ENCODE results near the gene ADGRG1. TPM values are rescaled to one million over a fixed set of nuclear protein-coding genes. Genes with fewer than 3 reads are reported as not detected.

The ADGRG1 gene
- polyA plus RNA-seq, 1 of the 3 experiments (the other 2 are of a cell fraction): 7.4 TPM

GRCh38 chr16:57688487-57688986 lies 60.1 kb downstream of the ADGRG1 start:
- H3K36me3 ChIP-seq (replicated peaks in 1 of 2; ENCODE audit: control insufficient read depth in 1 of 2, insufficient read depth in 2 of 2, low read length in 1 of 2): no peaks in the 10 kb centered on the region
- no peak overlapping the region for H3K4me2 ChIP-seq
- H3K9ac ChIP-seq: no peak overlapping the region
- no peak overlapping the region for H2AFZ ChIP-seq (ENCODE audit: low read depth)
- no peak for TF ChIP-seq FOSL2 (IDR thresholded peaks at IDR 0.05; ENCODE audit: borderline replicate concordance, low read depth)
- no peak for TF ChIP-seq POLR2AphosphoS5 (IDR thresholded peaks at IDR 0.05; ENCODE audit: low read depth, low read length)
- no peak for TF ChIP-seq JUND (IDR thresholded peaks at IDR 0.05)
- TF ChIP-seq TAF1 (IDR thresholded peaks at IDR 0.05; ENCODE audit: borderline replicate concordance, low read depth, low read length): no peak
- TF ChIP-seq USF2 (IDR thresholded peaks at IDR 0.05; ENCODE audit: borderline replicate concordance, low read depth, low read length): no peak
- no peak for TF ChIP-seq GATA2 (CRISPR knock-in tag; IDR thresholded peaks at IDR 0.05)
- no peak for TF ChIP-seq EP300 (IDR thresholded peaks at IDR 0.05; ENCODE audit: borderline replicate concordance in 1 of 2, low read depth in 1 of 2, low read length in 1 of 2)
- no peak overlapping the region for H3K4me3 ChIP-seq (ENCODE audit: low read depth in 2 of 2, low read length in 1 of 2)
- H3K9me2 ChIP-seq: no peaks in the 10 kb centered on the region
- 26% methylated on average over 3 of the region's 4 CpGs for WGBS (ENCODE audit: low lambda C conversion rate)
- H3K27ac ChIP-seq (ENCODE audit: low read depth in 2 of 2, low read length in 1 of 2): no peak overlapping the region
- H3K9me3 ChIP-seq: no peaks in the 10 kb centered on the region
- DNase-seq: no peak
- POLR2A ChIA-PET: no interaction called here
- H4K20me1 ChIP-seq (ENCODE audit: insufficient read depth): no peaks in the 10 kb centered on the region
- no peaks in the 10 kb centered on the region; the same call in 1 of the 2 replicates for H3K27me3 ChIP-seq (ENCODE audit: insufficient read depth)
- H3F3A ChIP-seq (replicated peaks; ENCODE audit: insufficient read depth): no peaks in the 10 kb centered on the region
- H3K4me1 ChIP-seq (ENCODE audit: control insufficient read depth in 1 of 2, insufficient read depth in 2 of 2, low read depth in 1 of 2, low read length in 1 of 2): peaks cover 0 to 8% of the 10 kb centered on the region in 2 experiments; a peak in 1 of 4 replicates
- CTCF ChIA-PET: no interaction called here
- H3K79me2 ChIP-seq (ENCODE audit: insufficient read depth): no peaks in the 10 kb centered on the region

- Histone ChIP-seq H3K9me3 (no peaks in the 10 kb centered on the region), H3K4me2 (no peak overlapping the region), H3K27me3 (ENCODE audit: insufficient read depth) (no peaks in the 10 kb centered on the region; the same call in 1 of the 2 replicates), H4K20me1 (ENCODE audit: insufficient read depth) (no peaks in the 10 kb centered on the region), H3K4me3 (ENCODE audit: low read depth in 2 of 2, low read length in 1 of 2) (no peak overlapping the region), H3K36me3 (replicated peaks in 1 of 2; ENCODE audit: control insufficient read depth in 1 of 2, insufficient read depth in 2 of 2, low read length in 1 of 2) (no peaks in the 10 kb centered on the region), H3K9me2 (no peaks in the 10 kb centered on the region), H3K79me2 (ENCODE audit: insufficient read depth) (no peaks in the 10 kb centered on the region), H3K27ac (ENCODE audit: low read depth in 2 of 2, low read length in 1 of 2) (no peak overlapping the region), H2AFZ (ENCODE audit: low read depth) (no peak overlapping the region), H3K4me1 (ENCODE audit: control insufficient read depth in 1 of 2, insufficient read depth in 2 of 2, low read depth in 1 of 2, low read length in 1 of 2) (peaks cover 0 to 8% of the 10 kb centered on the region in 2 experiments; a peak in 1 of 4 replicates), H3K9ac (no peak overlapping the region), H3F3A (replicated peaks; ENCODE audit: insufficient read depth) (no peaks in the 10 kb centered on the region)
- ChIA-PET CTCF (interaction anchor here (0.6 to 2.0 kb wide), 3 partner anchors 11 to 90 kb away, joined by 3 to 6 read pairs (median 3); no protein-coding TSS in a partner anchor), POLR2A (no interaction called here)
- no peak for TF ChIP-seq PBX3 (IDR thresholded peaks at IDR 0.05)
- TF ChIP-seq EP300 (IDR thresholded peaks at IDR 0.05; ENCODE audit: borderline replicate concordance in 1 of 2, low read depth in 1 of 2, low read length in 1 of 2): no peak
- no peak for TF ChIP-seq USF2 (IDR thresholded peaks at IDR 0.05; ENCODE audit: borderline replicate concordance, low read depth, low read length)
- no peak for TF ChIP-seq MAX (IDR thresholded peaks at IDR 0.05; ENCODE audit: low read depth)
- no peak for TF ChIP-seq USF1 (IDR thresholded peaks at IDR 0.05; ENCODE audit: borderline replicate concordance, low read depth)
- TF ChIP-seq NFIC (IDR thresholded peaks at IDR 0.05; ENCODE audit: borderline replicate concordance): no peak
- no peak for TF ChIP-seq MEF2A (IDR thresholded peaks at IDR 0.05; ENCODE audit: borderline replicate concordance, low read depth)
- TF ChIP-seq FOXJ3 (CRISPR knock-in tag; IDR thresholded peaks at IDR 0.05): no peak
- no peak for TF ChIP-seq NRF1 (IDR thresholded peaks at IDR 0.05; ENCODE audit: low read depth, low read length)
- no peak for TF ChIP-seq YY1 (IDR thresholded peaks at IDR 0.05; ENCODE audit: low read depth)
- TF ChIP-seq FOSL2 (IDR thresholded peaks at IDR 0.05; ENCODE audit: borderline replicate concordance, low read depth): no peak
- TF ChIP-seq SMC3 (IDR thresholded peaks at IDR 0.05; ENCODE audit: low read depth, low read length): no peak
- WGBS (ENCODE audit: low lambda C conversion rate): 51% methylated on average over 14 of the region's 15 CpGs
- peak; percentile 30 for DNase-seq
These were observed 60.7 kb downstream of the ADGRG1 start for GRCh38 chr16:57688987-57689761.
